Tibial artery (tissue), 4 donors: ENCODE data around the gene ZNF674.

Experiments used
- DNase-seq, 2 donors: peaks; one replicate each; pipeline ENCODE4 v3.0.0-alpha.2; 2019
- H3K27ac ChIP-seq, 2 donors: fragments of 200-600 bp; sonication (generic) in 1 of 2; 1 replicate in 1 of 2; 2 replicates in 1 of 2; pipeline ENCODE4 v1.5.1; 2018 to 2019; ENCODE audit warnings: mild to moderate bottlenecking in 1 of 2
- H3K27me3 ChIP-seq, 2 donors: fragments of 200-600 bp; sonication (generic) in 1 of 2; one replicate each; pipeline versions ENCODE4 v1.5.1 to v1.6.0; 2016 to 2019
- H3K36me3 ChIP-seq, 3 donors: fragments of 200-600 bp; sonication (generic) in 2 of 3; one replicate each; pipeline ENCODE4 v1.5.1; 2016 to 2019; ENCODE audit warnings: mild to moderate bottlenecking in 2 of 3
- H3K4me1 ChIP-seq, 4 donors: fragments of 200-600 bp; sonication (generic) in 2 of 4; 1 replicate in 3 of 4; 2 replicates in 1 of 4; pipeline ENCODE4 v1.5.1; 2016 to 2019
- H3K4me3 ChIP-seq, 2 donors: fragments of 200-600 bp; sonication (generic) in 1 of 2; 1 replicate in 1 of 2; 2 replicates in 1 of 2; pipeline ENCODE4 v1.5.1; 2018 to 2019; ENCODE audit warnings: mild to moderate bottlenecking in 2 of 2
- H3K9me3 ChIP-seq, 3 donors: fragments of 200-600 bp; sonication (generic) in 1 of 3; one replicate each; pipeline ENCODE4 v1.5.1; 2016 to 2019
- intact Hi-C: fragments of 100-400 bp; cut with DNase I; formaldehyde crosslinking; loops from one replicate; pipeline ENCODE4 v1.15.0; 2023; ENCODE audit warnings: low total_unique reads
- TF ChIP-seq, protein P1 (sequence below), 2 experiments: fragments of 200-600 bp in 1 of 2; fragments of 450-650 bp in 1 of 2; IDR thresholded peaks; one replicate each; pipeline ENCODE4 v1.5.1; 2017 to 2019; ENCODE audit warnings: antibody characterized with exemption in 2 of 2, mild to moderate bottlenecking in 1 of 2, moderate library complexity in 1 of 2

Gene ZNF674

GRCh38 chrX:46456125-46456922 lies 88.9 kb downstream of the ZNF674 start:
- TF ChIP-seq, protein P1, sequence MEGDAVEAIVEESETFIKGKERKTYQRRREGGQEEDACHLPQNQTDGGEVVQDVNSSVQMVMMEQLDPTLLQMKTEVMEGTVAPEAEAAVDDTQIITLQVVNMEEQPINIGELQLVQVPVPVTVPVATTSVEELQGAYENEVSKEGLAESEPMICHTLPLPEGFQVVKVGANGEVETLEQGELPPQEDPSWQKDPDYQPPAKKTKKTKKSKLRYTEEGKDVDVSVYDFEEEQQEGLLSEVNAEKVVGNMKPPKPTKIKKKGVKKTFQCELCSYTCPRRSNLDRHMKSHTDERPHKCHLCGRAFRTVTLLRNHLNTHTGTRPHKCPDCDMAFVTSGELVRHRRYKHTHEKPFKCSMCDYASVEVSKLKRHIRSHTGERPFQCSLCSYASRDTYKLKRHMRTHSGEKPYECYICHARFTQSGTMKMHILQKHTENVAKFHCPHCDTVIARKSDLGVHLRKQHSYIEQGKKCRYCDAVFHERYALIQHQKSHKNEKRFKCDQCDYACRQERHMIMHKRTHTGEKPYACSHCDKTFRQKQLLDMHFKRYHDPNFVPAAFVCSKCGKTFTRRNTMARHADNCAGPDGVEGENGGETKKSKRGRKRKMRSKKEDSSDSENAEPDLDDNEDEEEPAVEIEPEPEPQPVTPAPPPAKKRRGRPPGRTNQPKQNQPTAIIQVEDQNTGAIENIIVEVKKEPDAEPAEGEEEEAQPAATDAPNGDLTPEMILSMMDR (IDR thresholded peaks at IDR 0.05), result no peak
- intact Hi-C loops, result no loop called here
- Histone ChIP-seq H3K4me3 (no peak overlapping the region), H3K4me1 (no peaks in the 10 kb centered on the region), H3K9me3 (no peaks in the 10 kb centered on the region), H3K36me3 (peaks cover 4 to 13% (median 6%) of the 10 kb centered on the region in 3 donors), H3K27me3 (no peaks in the 10 kb centered on the region), H3K27ac (no peak overlapping the region)
- DNase-seq, result no peak
